Measurements from ENCODE around the gene CCL19.

CCL19 gene

GRCh38 chr9:34659592-34660253, 31.4 kb downstream of the CCL19 start:
- DNase-seq: no peak

GRCh38 chr9:34658461-34658860, 32.6 kb downstream of the CCL19 start:
- no peak for DNase-seq

GRCh38 chr9:34656992-34657391, 34.1 kb downstream of the CCL19 start:
- DNase-seq: no peak

- no peak for DNase-seq
Measured at GRCh38 chr9:34655394-34655793, 35.7 kb downstream of the CCL19 start.

GRCh38 chr9:34654323-34655051, 36.6 kb downstream of the CCL19 start:
- no peak for DNase-seq

- no peak for DNase-seq
Measured at GRCh38 chr9:34653151-34654072, 37.7 kb downstream of the CCL19 start.

- DNase-seq: no peak
Measured at GRCh38 chr9:34652602-34653000, 38.5 kb downstream of the CCL19 start.

GRCh38 chr9:34651876-34652601, 39.0 kb downstream of the CCL19 start, which contains the start of gene IL11RA:
TSS of gene IL11RA (plus strand) at chr9:34652185. CDS start at chr9:34655218, 3,033 bp downstream.
- peak; percentile 55 to 60 for DNase-seq

GRCh38 chr9:34651321-34651720, 39.8 kb downstream of the CCL19 start:
- no peak for DNase-seq

GRCh38 chr9:34650816-34651215, 40.3 kb downstream of the CCL19 start:
- no peak for DNase-seq

GRCh38 chr9:34648673-34649072, 42.4 kb downstream of the CCL19 start:
- no peak for DNase-seq

GRCh38 chr9:34647651-34648050, 43.4 kb downstream of the CCL19 start:
- no peak for DNase-seq

GRCh38 chr9:34647084-34647403, 44.0 kb downstream of the CCL19 start:
- DNase-seq: no peak

- DNase-seq: peak; percentile 95 to 97
Measured at GRCh38 chr9:34646211-34647083, 44.6 kb downstream of the CCL19 start, which contains the start of gene GALT. TSS of gene GALT (plus strand) at chr9:34646675. CDS start at chr9:34646705, 30 bp downstream.

- no peak for DNase-seq
Measured at GRCh38 chr9:34644766-34645314, 46.2 kb downstream of the CCL19 start.

GRCh38 chr9:34642679-34643078, 48.4 kb downstream of the CCL19 start:
- no peak for DNase-seq
